Caco-2 (cell line): ENCODE measurements around the gene SVIP. TPM values are rescaled to one million over a fixed set of nuclear protein-coding genes. Genes with fewer than 3 reads are reported as not detected.

Source experiments
- BruUV-seq: library from RNA; stranded (reverse); fragments of 400-500 nt; replicated peaks from 2 replicates; lab custom pipeline; 2021; lab: Mats Ljungman, UMichigan
- CTCF ChIA-PET: fragments of 300-600 bp; sonication (Branson Sonifier 250); formaldehyde crosslinking; loops from one replicate; lab custom pipeline; 2022; ENCODE audit warnings: antibody characterized with exemption; lab: Charles Lee
- POLR2A ChIA-PET: fragments of 300-600 bp; sonication (Branson Sonifier 250); formaldehyde crosslinking; loops from one replicate; lab custom pipeline; 2022; ENCODE audit warnings: antibody characterized with exemption; lab: Charles Lee
- DNase-seq, 2 experiments: peaks; one replicate each; pipeline versions ENCODE4 v3.0.0 to v3.0.0-alpha.2; 2020 to 2022
- H3K27me3 ChIP-seq: replicated peaks from 2 replicates; pipeline ENCODE4 v1.6.0; 2011; ENCODE audit warnings: low read length; ENCODE audit not compliant: control insufficient read depth, insufficient read depth
- H3K36me3 ChIP-seq: 2 replicates; pipeline ENCODE4 v1.5.1; 2011; ENCODE audit warnings: low read length; ENCODE audit not compliant: control insufficient read depth, insufficient read depth
- H3K4me1 ChIP-seq: fragments of 250-450 bp; sonication (Bioruptor Pico); 2 replicates; pipeline ENCODE4 v1.5.1; 2020; ENCODE audit warnings: mild to moderate bottlenecking
- H3K4me3 ChIP-seq: 2 replicates; pipeline ENCODE4 v1.5.1; 2011; ENCODE audit warnings: low read depth, mild to moderate bottlenecking, control low read depth, low read length
- H3K9me3 ChIP-seq: fragments of 250-450 bp; sonication (Bioruptor Pico); 2 replicates; pipeline ENCODE4 v1.5.1; 2020; ENCODE audit warnings: mild to moderate bottlenecking, moderate library complexity
- H3K27ac Mint-ChIP-seq: one replicate; pipeline ENCODE4 v1.8.0; 2022; ENCODE audit warnings: mixed read lengths; ENCODE audit not compliant: unreplicated experiment
- H3K27me3 Mint-ChIP-seq: one replicate; pipeline ENCODE4 v1.8.0; 2022; ENCODE audit warnings: mixed read lengths; ENCODE audit not compliant: insufficient read depth, unreplicated experiment
- H3K36me3 Mint-ChIP-seq: one replicate; pipeline ENCODE4 v1.8.0; 2022; ENCODE audit warnings: mild to moderate bottlenecking, mixed read lengths; ENCODE audit not compliant: insufficient read depth, unreplicated experiment
- H3K4me1 Mint-ChIP-seq: one replicate; pipeline ENCODE4 v1.8.0; 2022; ENCODE audit warnings: low read depth, mixed read lengths; ENCODE audit not compliant: unreplicated experiment
- H3K4me3 Mint-ChIP-seq: one replicate; pipeline ENCODE4 v1.8.0; 2022; ENCODE audit warnings: mild to moderate bottlenecking, moderate library complexity, mixed read lengths; ENCODE audit not compliant: unreplicated experiment
- H3K9me3 Mint-ChIP-seq: one replicate; pipeline ENCODE4 v1.8.0; 2022; ENCODE audit warnings: mixed read lengths; ENCODE audit not compliant: unreplicated experiment
- intact Hi-C: fragments of 100-400 bp; cut with micrococcal nuclease; formaldehyde crosslinking; loops from one replicate; pipeline ENCODE4 v1.10.0; 2022; ENCODE audit not compliant: unreplicated experiment
- total RNA-seq: library from RNA; stranded (reverse); gene quantifications from 2 replicates; pipeline ENCODE4 v1.2.3, GENCODE V29; 2022
- TF ChIP-seq, protein P1 (sequence below), 2 experiments: fragments of 200-600 bp in 1 of 2; IDR thresholded peaks; 1 replicate in 1 of 2; 2 replicates in 1 of 2; pipeline versions ENCODE4 v1.5.1 to v1.8.0; 2011 to 2022; ENCODE audit warnings: antibody characterized with exemption in 1 of 2, control low read depth in 1 of 2, inconsistent platforms in 1 of 2, low read depth in 1 of 2, low read length in 1 of 2, mild to moderate bottlenecking in 1 of 2, moderate library complexity in 1 of 2; ENCODE audit not compliant: insufficient read depth in 1 of 2, severe bottlenecking in 1 of 2, unreplicated experiment in 1 of 2

Gene SVIP
- total RNA-seq, 1 experiment from 2014 or later, result 19.6 TPM

DNA sequence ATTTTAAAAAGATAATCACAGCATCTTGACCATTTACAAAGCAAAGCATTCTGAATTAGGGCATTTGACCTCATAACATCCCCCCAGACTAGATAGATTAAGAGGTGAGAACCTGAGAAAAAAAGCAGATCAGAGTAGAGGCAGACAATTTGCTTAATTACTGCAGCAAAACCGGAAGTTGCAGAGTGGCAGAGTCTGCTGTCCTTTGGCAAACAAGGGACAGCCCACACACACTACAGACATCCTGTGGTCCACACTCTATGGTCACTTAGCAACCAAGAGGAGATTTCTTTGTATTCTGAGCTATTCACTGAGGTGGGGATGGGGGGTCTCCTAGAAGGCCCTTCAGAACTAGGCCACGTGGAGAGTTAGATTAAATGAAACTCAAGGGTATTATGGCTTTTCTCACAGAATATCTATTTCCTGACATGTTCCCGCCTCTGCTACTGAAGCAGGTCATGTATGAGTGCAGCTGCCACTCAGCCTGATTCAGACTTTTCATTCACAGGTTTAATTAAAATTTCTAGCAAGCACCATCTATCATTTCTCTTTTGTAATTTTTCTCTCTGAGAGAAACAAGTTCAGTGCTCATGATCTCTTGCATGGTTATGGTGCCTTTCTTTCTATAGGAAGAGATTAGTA, 48.5 kb downstream of the SVIP start:
- intact Hi-C loops, result no loop called here
- H3K36me3 Mint-ChIP-seq, result no peaks in the 10 kb centered on the region
- H3K27ac Mint-ChIP-seq, result no peak overlapping the region
- no peaks in the 10 kb centered on the region for H3K9me3 ChIP-seq
- no peak for DNase-seq
- no peaks in the 10 kb centered on the region for H3K4me1 Mint-ChIP-seq
- H3K36me3 ChIP-seq, result no peaks in the 10 kb centered on the region
- ChIA-PET CTCF (no interaction called here), POLR2A (interaction anchor here (0.5 kb wide), 1 partner anchor 123 kb away, joined by 3 read pairs; no protein-coding TSS in a partner anchor)
- H3K4me3 ChIP-seq, result no peak overlapping the region
- H3K4me3 Mint-ChIP-seq, result no peak overlapping the region
- H3K27me3 Mint-ChIP-seq, result peaks cover 5% of the 10 kb centered on the region
- BruUV-seq, result no TSS peak
- TF ChIP-seq, protein P1, sequence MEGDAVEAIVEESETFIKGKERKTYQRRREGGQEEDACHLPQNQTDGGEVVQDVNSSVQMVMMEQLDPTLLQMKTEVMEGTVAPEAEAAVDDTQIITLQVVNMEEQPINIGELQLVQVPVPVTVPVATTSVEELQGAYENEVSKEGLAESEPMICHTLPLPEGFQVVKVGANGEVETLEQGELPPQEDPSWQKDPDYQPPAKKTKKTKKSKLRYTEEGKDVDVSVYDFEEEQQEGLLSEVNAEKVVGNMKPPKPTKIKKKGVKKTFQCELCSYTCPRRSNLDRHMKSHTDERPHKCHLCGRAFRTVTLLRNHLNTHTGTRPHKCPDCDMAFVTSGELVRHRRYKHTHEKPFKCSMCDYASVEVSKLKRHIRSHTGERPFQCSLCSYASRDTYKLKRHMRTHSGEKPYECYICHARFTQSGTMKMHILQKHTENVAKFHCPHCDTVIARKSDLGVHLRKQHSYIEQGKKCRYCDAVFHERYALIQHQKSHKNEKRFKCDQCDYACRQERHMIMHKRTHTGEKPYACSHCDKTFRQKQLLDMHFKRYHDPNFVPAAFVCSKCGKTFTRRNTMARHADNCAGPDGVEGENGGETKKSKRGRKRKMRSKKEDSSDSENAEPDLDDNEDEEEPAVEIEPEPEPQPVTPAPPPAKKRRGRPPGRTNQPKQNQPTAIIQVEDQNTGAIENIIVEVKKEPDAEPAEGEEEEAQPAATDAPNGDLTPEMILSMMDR (IDR thresholded peaks at IDR 0.05; ENCODE audit: insufficient read depth in 1 of 2, low read depth in 1 of 2, low read length in 1 of 2, severe bottlenecking in 1 of 2, unreplicated experiment in 1 of 2), result no peak
- H3K4me1 ChIP-seq, result no peaks in the 10 kb centered on the region
- no peaks in the 10 kb centered on the region for H3K27me3 ChIP-seq
- no peaks in the 10 kb centered on the region for H3K9me3 Mint-ChIP-seq

DNA sequence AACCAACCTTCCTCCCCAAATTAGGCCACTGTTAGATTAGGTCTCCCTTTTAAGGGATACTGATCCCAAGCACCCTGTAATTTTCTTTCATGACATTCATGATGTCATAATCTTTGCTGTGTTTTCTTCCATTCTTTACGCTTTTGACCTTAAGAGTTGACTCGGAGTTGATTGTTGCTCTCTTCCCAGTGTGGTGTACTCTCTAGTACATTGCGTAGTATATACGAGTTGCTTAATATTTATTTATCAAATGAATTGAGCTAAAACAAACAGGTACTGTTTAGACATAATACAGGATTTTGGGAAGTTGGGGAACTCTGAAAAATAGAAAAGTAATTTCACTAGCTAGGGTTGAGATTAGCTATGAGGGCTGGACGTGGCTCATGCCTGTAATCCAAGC, 49.8 kb downstream of the SVIP start:
- POLR2A ChIA-PET, result no interaction called here
- Histone ChIP-seq H3K4me3 (no peak overlapping the region), H3K9me3 (no peaks in the 10 kb centered on the region), H3K27me3 (no peaks in the 10 kb centered on the region), H3K36me3 (no peaks in the 10 kb centered on the region), H3K4me1 (no peaks in the 10 kb centered on the region)
- no TSS peak for BruUV-seq
- CTCF ChIA-PET, result no interaction called here
- no peaks in the 10 kb centered on the region for H3K9me3 Mint-ChIP-seq
- TF ChIP-seq, protein P1 (IDR thresholded peaks at IDR 0.05; ENCODE audit: insufficient read depth in 1 of 2, low read depth in 1 of 2, low read length in 1 of 2, severe bottlenecking in 1 of 2, unreplicated experiment in 1 of 2), result no peak
- no peak overlapping the region for H3K4me3 Mint-ChIP-seq
- H3K36me3 Mint-ChIP-seq, result no peaks in the 10 kb centered on the region
- no peak for DNase-seq
- intact Hi-C loops, result no loop called here
- no peaks in the 10 kb centered on the region for H3K4me1 Mint-ChIP-seq
- peaks cover 5% of the 10 kb centered on the region for H3K27me3 Mint-ChIP-seq
- no peak overlapping the region for H3K27ac Mint-ChIP-seq

DNA sequence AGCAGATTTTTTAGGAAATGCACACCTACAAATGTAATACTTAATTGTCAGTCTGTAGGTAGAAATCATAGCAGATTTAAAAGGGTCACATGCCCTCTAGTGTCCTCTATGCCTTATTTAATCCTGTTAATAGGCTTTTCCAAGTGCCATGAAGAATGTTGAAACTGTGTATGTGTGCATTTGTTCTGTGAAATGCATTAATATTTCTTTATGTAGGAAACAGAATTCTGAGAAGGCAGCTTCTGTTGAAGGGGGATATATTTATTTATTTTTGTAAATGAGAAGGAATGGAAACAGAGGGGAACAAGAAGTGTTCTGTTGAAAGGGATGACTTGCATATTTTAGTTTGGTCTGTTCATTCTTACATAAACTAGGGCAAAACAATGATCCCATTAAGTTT, 51.0 kb downstream of the SVIP start:
- peaks cover 5% of the 10 kb centered on the region for H3K27me3 Mint-ChIP-seq
- no peaks in the 10 kb centered on the region for H3K9me3 ChIP-seq
- no TSS peak for BruUV-seq
- H3K27me3 ChIP-seq, result no peaks in the 10 kb centered on the region
- no peak overlapping the region for H3K27ac Mint-ChIP-seq
- no peak overlapping the region for H3K4me3 Mint-ChIP-seq
- no peaks in the 10 kb centered on the region for H3K36me3 Mint-ChIP-seq
- ChIA-PET POLR2A (no interaction called here), CTCF (no interaction called here)
- DNase-seq, result no peak
- no peaks in the 10 kb centered on the region for H3K4me1 ChIP-seq
- H3K9me3 Mint-ChIP-seq, result no peaks in the 10 kb centered on the region
- intact Hi-C loops, result loop anchor here (1.0 kb wide), 1 partner anchor 108 kb away; no protein-coding TSS in a partner anchor
- H3K4me3 ChIP-seq, result no peak overlapping the region
- no peaks in the 10 kb centered on the region for H3K4me1 Mint-ChIP-seq
- H3K36me3 ChIP-seq, result no peaks in the 10 kb centered on the region
- TF ChIP-seq, protein P1 (IDR thresholded peaks at IDR 0.05; ENCODE audit: insufficient read depth in 1 of 2, low read depth in 1 of 2, low read length in 1 of 2, severe bottlenecking in 1 of 2, unreplicated experiment in 1 of 2), result no peak
